HG03108 (cell line): ENCODE data around the gene FBLN2.
"Not testable (repeated sequence)": the region's sequence is repeated elsewhere in the genome, so short reads cannot be mapped to it uniquely, and the experiment has no call there.

Source experiments
- ATAC-seq: cut with Tn5 transposase; IDR thresholded peaks from one replicate; pipeline ENCODE4 v1.9.1; 2021; ENCODE audit warnings: moderate library complexity; ENCODE audit not compliant: unreplicated experiment

FBLN2 gene

DNA sequence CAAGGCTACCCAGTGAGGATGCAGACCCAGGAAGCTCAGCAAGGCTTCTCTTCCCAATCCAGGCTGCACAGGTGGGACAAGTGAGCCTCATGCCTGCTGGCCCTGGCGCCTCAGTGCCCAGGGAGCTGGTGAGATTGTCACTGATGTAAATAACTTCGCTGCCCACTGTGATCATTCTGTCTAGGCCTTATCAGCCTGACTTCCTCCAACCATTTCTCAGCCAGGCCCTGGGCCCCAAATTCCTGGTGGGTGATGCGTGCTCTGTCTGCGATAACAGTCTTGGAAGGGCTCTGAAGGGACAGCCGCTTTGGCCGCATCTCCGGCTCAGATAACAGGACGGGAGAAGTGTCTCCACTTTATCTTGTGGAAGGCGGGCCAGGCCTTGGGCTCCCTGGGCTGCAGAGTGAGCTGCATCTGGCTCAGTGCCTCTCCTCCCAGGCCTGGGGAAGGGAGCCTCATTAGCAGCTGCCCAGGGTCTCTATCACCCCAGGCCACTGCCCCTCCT lies 2.2 kb upstream of the FBLN2 start:
- ATAC-seq = no peak

DNA sequence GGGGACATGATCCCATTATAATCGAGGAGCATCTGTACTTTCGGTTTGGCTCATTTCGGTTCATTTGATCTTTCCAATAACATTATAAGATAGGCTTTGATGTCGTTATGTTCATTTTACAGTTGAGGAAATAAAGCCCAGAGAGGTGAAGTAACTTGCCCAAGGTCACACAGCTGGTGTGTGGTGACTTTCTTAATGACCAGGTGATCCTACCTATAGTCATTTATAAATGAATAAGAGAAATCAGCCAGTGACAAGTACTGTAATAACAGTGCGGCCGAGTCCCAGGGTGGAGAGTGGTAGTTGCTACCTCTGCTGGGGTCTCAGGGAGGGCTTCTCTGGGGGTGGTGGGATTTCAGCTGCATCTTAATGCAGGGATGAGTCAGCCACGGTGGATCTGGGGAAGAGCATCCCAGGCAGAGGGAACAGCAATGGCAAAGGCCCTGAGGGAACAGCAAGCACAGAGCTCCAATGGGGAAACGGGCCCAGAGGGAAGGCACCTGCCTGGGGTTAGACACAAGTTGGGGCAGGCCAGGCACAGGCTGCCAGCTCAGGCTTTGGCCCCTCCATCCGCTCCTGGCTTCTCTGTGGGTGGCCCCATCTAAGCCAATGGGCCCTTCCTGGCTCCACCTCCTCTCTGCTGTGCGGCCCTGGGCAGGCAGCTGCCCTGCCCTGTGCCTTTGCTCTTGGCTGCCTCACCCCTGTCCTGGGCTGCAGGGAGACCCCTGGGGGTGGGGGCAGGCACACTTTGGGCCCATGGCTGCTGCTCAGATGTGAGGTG lies 1.1 kb upstream of the FBLN2 start:
- no peak for ATAC-seq

DNA sequence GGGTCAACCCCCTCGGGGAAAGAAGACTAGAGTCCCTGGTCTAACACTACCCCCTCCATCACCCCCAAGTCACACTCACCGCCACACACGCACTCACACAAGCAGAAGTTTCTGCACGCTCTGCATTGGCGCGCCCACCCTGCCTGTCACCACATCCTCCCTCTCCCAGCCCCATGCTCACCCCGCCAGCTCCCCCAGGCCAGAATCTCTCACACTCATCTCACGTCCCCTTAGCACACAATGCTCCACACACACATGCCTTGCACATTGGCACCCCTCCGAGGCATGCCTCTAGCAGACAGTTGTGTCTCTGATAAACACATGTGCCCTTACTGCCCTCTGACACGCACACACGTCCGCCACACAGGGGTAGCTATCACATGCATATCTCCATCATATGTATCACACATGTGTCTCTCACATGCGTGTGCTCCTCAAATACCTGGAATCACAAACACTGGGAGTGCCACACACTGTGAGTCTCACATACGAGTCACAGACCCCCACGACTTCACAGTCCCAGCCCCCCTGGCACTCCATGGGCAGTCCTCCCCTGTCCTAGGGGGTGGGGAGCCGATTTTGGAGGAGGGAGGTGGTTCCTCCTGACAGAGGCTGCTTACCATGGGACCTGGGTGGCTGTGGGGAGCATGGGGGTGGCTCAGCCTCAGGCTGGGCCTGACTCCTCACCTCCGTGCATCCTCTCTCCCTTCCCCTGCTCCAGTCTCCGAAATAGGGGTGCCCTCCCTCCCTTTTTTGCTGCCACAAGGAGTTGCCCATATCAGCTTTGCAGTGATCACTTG lies 898 bp downstream of the FBLN2 start:
- no peak for ATAC-seq

DNA sequence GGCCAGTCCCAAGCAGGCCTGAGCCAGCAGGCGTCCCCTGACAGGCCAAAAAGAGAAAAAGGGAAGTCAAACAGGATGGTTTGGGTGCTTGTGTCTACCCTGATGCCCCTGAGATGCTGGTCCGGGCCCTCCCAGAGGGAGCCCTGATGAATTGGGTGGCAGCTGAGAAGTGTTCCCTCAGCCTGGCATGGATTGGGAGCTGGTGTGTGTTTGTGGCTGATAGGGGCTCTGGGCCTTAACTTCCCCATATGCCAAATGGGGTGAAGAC lies 1.4 kb downstream of the FBLN2 start:
- ATAC-seq = no peak

DNA sequence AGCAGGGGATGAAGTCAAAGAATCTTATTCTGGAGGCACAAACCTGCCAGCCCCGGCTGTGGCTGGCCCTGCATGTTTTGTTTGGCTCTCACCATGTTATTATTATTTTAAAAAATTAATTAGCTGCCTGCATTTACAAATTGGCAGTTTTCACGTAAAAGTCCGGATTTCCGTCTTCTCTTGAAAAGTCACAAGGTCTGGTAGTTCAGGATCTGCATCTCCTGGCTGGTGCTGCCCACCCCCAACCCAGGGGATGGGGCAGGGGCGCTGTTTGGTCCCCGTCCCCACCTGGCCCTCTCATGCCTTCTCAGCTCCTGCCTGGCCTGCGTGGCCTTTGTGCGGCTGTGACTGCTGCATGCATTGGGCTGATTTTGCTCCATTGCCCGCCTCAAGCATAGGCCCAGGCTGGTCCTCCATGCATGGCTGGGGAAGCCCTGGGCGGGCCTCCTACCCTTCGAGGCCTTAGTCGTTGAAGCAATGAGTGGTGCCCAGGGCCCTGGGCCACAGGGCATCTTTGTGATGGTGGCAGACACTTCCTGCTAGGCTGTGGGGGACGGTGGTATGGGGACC lies 2.0 kb downstream of the FBLN2 start:
- no peak for ATAC-seq

DNA sequence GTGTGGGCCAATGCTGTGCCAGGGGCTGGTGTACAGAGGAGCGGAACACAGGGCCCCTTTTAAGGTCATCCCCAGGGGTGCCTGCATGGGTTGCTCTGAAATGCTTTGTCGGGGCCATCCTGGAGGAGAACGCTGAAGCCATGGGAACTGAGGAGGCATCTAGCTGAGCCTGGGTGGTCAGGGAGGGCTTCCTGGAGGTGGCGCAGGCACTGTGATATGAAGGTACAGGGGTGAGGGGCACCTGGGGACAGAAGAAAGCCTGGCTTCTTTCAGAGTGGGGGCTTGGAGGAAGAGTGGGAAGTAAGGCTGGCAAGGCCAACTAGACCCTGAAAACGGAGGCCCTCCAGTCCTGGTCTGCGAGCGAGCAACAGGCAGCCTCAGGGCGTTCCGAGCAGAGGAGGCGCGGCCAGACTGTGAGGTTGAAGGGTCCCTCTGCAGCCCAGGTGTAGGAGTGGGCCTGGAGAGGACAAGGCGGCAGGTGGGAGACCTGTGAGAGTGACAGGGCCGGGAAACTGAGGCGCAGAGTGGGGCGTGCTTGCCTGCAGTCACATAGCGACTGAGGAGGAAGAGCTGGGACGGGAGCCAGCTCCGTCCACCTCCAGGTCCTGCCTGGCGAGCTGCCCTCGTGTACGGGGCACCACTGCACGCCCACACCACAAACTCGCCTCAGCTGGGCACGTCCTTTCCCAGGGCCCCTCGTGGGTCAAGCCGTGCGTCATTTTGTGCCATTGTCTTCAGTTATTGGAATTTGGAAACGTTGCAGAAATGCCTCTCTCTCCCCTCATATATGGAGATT lies 4.1 kb downstream of the FBLN2 start:
- no peak for ATAC-seq

DNA sequence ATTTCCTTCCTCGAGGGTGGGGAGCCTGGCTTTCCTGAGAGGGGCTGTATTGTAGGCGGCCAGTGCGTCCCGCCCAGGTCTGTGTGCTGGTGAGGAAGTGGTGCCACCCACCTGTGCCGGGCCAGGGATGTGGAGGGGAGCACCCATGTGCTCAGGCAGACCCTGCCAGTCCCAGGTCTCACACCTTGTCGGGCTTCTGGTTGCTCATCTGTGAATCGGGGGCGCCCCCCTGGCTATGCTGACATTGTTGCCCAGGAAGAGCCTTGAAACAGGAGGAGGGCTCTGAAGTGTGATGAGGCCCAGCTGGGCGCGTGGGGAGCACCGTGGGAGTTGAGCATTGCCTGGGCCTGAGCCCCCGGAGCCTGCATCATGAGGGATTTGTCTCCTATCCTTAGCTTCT lies 4.8 kb downstream of the FBLN2 start:
- ATAC-seq = no peak

DNA sequence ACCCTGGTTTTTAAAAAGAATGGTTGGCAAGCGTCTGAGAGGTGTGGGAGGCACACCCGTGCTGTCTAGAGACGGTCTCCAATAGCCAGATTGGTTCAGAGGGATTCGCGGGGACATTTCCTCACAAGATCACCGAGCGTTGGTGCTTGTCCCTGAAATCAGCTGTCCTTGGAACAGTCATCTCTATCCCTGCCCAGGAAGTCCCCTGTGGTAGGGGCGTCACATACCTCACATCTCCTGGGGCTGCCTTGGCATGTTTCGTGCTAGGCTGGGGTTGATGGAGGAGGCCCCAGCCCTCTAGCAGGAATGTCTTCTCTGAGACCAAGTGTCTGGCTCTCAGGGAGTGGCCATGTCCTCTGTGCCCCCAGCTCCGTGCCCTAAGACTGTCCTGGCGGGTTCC lies 6.8 kb downstream of the FBLN2 start:
- ATAC-seq = no peak

DNA sequence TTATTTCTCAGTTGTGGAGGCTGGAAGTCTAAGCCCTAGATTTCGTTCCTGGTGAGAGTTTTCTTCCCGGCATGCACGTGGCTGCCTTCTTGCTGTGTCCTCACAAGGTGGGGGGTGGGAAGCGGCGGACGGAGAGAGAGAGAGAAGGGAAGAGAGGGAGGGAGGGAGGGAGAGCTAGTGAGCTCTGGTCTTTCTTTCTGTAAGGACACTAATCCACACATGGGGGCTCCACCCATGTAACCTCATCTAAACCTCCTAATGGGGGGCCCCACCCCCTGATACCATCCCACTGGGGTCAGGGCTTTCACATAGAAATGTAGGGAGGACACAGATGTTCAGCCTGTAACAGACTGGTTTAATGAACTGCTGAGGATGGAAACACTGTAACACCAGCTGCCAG lies 7.3 kb downstream of the FBLN2 start:
- ATAC-seq = no peak

DNA sequence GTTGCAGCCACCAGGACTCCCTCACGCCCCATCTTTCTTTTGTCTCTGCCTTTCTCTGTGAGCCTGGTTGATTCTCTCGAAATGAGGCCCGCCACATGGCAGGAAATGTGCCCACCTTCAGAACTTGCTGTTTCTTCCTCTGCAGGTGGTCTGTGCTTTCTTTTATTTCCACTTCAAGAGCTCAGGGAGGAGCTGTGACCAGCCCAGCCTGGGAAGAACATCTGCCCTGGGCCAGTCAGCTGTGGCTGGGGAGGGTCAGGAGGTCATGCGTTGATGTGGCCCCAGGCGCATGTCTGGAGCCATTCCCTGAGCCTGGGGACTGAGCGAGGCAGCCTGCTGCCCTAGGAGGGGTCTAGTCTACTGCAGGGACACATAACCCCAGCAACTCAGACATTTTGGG lies 8.0 kb downstream of the FBLN2 start:
- ATAC-seq = no peak

DNA sequence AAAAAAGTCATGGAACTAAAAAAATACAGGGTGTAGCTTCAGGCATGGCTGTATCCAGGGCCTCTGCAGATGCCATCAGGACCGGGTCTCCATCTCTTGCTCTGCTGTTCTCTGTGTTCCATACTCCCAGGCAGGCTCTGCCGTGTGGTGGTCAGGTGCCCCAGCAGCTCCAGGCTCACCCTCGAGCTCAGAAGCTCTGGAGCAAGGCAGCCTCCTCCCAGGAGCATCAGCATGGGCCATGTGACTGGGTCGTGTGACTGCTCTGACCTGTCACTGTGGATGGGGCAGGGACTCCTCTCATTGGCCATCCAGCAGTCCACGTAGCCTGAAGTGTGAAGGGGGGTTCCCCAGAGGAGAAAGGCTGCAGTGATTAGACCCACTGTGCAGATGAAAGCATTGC lies 8.5 kb downstream of the FBLN2 start:
- ATAC-seq = no peak

DNA sequence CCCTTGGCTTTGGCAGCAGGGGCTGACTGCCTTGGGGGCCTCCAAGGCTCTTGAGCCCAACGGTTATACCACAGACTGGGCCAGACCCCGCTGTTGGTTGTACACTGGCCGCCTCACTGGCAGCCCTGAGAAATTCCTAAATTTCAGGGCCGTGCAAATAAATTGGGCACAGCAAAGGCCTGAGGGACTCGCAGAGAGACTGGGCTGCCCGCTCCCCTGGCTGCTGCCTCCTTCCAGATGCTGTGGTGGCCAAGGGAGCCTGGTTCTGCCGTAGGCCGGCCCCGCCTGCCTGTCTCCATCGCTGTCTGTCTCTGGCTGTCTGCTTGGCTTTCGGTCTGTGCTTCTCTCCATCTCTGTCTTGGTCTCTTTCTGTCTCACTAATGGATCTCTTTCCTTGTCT lies 9.0 kb downstream of the FBLN2 start:
- ATAC-seq = no peak

DNA sequence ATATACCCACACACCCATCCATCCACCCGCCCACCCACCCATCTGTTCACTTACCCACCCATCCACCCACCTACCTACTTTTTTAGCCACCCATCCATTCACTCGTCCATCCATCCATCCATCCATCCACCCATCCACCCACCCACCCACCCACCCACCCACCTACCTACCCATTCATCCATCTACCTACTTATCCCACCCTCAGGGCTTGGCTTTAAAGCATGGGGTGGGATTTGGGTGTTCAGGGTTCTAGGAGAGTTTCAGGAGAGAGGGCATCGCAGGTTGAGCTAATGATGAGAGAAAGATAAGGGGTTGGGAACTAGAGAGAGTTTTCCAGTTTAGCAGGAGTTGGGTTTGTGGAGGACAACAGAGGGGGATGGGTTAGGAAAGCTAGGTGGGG lies 9.7 kb downstream of the FBLN2 start:
- ATAC-seq = no peak

DNA sequence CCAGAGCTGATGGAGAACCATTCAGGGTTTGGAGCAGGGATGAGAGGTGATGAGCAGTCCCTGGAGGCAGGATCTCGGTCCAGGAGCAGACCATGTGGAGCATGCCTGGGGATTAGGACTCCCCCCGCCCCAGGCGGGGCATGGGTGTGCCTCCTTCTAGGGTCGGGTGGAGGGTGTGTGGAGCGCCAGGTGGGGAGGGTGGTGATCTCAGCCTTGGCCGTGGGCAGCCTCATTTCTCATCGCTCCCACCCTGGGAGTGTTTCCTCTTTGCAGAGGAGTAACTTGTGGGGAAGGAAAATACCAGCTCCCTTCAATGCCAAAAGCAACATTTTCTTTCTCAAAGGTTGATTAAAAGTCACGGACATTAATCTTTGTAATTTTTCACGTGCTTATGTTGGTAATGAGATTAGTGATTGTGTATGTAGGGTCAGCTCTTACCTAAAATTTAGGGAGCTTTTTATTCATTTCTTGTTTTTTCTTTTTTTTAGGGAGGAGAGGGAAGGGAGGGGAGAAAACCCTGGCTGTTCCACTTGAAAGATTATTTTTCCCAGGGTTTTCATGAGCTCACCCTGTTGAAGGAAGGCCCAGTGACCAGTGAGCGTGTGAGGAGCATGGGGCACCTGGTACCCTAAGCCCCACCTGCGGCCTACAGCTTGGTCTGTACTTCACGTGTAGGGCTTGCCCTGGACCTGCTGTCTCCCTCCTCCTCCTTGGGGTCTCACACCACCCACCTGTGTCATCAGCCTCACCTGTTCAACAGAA lies 11.0 kb downstream of the FBLN2 start:
- ATAC-seq = no peak

DNA sequence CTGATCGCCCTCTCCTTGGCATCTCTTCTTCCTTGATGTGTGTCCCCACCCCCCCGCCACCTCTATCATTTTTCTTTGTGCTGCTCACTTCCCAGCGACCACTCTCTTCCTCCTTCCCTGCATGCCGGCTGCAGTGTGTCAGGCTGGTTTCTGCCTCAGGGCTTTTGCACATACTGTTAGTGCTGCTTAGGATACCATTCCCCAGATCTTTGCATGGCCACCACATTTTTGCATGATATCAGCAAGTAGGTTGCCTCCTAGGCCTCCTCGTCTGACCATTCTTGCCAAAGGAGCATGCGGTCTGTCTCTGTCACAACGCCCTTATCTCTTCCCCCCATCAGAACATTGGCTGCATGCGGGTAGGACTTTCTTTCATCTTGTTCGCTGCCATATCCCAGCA lies 12.5 kb downstream of the FBLN2 start:
- ATAC-seq = no peak

DNA sequence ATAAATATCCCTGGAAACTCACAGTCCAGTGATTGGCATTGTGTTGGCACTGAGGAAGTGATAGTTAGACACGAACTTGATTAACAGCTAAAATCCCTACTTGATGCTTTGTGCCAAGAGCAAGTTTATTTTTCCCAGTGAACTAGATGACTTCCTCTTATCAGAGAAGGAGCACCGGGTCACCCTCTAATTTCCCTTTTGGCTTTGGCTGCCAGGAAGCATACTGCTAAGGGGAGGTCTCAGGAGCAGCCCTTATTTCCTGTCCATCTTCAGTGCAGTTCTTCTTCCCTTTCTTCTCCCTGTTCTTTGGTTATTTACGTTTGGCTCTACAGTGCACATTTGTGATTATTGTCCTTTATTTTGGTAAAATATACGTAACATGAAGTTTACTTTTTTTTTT lies 13.0 kb downstream of the FBLN2 start:
- no peak for ATAC-seq

DNA sequence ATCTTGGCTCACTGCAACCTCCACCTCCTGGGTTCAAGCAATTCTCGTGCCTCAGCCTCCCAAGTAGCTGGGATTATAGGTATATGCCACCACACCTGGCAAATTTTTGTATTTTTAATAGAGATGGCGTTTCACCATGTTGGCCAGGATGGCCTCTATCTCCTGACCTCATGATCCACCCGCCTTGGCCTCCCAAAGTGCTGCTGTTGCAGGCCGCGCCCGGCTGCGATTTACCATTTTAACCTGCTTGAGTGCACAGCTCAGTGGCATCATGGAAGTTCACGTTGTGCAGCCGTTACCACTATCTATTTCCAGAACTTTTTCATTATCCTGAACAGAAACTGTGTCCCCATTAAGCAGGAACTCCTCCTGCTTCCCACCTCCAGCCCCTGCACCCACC lies 13.5 kb downstream of the FBLN2 start:
- ATAC-seq = not testable (repeated sequence)

DNA sequence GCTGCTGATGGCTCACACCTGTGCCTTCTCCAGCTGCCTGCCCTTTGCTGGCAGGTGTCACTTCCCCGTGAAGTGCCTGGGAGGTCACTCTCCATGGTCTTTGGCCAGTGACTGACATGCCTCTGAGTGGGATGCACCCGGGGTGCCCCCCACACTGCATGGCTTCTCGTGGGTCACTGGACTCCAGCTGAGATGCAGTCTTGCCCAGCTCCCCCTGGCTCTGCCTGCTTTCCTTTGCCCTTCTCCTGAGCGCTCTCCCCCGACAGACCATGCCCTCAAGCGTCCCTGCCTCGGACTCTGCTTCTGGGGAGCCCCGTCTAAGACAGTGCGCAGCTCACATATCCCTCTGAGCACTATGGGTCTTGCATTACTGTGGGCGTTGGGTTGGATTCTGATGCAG lies 14.4 kb downstream of the FBLN2 start:
- no peak for ATAC-seq

DNA sequence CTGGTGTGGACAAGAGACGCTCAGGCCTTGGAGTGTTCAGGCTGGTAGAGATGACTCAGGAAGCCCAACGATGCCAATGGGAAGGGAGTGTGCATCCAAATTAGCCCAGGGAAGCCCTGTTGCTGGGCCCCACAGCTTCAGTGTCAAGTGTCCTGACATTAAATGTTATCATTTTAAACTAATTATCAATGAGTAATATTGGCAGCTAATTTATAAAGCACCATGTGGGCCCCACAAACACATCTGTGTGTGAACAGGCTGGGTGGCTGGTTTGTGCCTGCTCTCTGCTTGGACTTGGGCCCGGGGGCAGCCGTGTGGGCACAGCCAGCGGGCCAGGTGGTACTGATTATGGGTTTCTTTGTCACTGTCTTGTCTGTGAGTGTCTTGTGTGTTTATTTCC lies 15.0 kb downstream of the FBLN2 start:
- ATAC-seq = no peak

DNA sequence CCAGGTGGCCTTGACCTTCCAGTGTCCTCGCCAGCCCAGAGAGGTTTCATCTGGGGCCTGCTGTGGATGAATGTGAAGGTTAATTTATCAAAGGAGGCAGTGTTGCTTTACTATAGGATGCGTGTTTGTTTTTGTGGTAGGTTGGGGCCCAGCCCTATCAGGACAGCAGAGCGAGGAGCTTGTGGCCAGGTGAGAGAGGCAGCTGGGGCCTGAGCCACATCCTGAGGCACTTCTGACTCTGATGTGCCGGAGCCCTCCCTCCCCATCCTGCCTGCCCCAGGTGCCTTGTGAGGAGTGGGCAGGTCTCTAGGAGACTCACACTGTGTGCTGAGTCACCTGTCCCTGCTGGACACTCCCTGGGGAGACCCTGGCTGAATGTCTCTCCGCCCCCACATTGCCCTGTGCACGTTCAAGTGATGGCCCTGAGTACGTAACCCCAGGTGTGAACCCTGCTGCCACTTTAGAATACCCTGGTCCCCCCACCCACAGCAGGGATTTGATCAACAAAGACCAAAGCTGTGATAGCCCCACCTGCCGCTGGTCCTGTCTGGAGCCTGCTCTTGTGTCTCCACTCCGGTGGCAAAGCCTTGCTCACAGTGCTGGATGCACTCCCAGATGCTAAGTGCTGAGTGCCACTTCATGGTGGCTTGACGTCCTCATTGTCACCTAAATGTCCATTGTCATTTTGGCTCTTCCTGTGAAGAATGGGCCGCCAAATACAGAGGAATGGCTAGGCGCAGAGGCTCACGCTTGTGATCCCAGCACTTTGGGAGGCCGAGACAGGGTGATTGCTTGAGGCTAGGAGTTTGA lies 16.0 kb downstream of the FBLN2 start:
- ATAC-seq = no peak
